Measurements from ENCODE around the gene EPHB2. TPM values are rescaled to one million over a fixed set of nuclear protein-coding genes. Genes with fewer than 3 reads are reported as not detected.

EPHB2 gene
- total and polyA plus RNA-seq, 2 of the 4 experiments (the other 2 are of a cell fraction), result 52.3 to 58.8 TPM

- H3K9me1 ChIP-seq (ENCODE audit: insufficient read depth, low read length), result peaks cover 49% of the 10 kb centered on the region
- H4K5ac ChIP-seq (ENCODE audit: low read depth, low read length), result no peak overlapping the region
- H3K14ac ChIP-seq (replicated peaks; ENCODE audit: low read depth, low read length), result peak overlapping the region; percentile 77; the same call in 1 of the 2 replicates
- peak overlapping the region; percentile 97 for H3K4ac ChIP-seq (ENCODE audit: low read depth, low read length)
- peak overlapping the region; percentile 87; the same call in 2 of the 3 replicates for H2BK15ac ChIP-seq (ENCODE audit: low read depth, low read length)
- H3K79me1 ChIP-seq (ENCODE audit: low read depth in 1 of 2, low read length in 2 of 2), result peaks cover 30 to 82% of the 10 kb centered on the region in 2 experiments
- peaks cover 30% of the 10 kb centered on the region for H4K20me1 ChIP-seq (ENCODE audit: insufficient read depth, low read length)
- H4K8ac ChIP-seq (ENCODE audit: low read depth in 2 of 2, low read length in 2 of 2), result peak overlapping the region; percentile 50 to 76; a peak in 3 of 4 replicates
- ATAC-seq (ENCODE audit: low read depth) (peak; percentile 27), DNase-seq (peak; percentile 91)
- peak overlapping the region; percentile 89 for H2BK120ac ChIP-seq (ENCODE audit: low read depth, low read length)
- no TSS peak for BruUV-seq (replicated peaks)
- H3K23ac ChIP-seq (ENCODE audit: low read depth, low read length), result peak overlapping the region; percentile 63
- no peak overlapping the region for H3K18ac ChIP-seq (ENCODE audit: low read depth, low read length)
- H3K4me3 ChIP-seq (ENCODE audit: insufficient read depth, low read depth, low read length), result no peak overlapping the region
- H3K9ac ChIP-seq (ENCODE audit: low read depth, low read length), result no peak overlapping the region
- H2BK5ac ChIP-seq (ENCODE audit: low read depth, low read length, poor library complexity, severe bottlenecking), result peak overlapping the region; percentile 8
- dilution Hi-C loops (cut with HindIII; ENCODE audit: low sequenced_read_pairs, unreplicated experiment) (no loop called here), in situ Hi-C loops (cut with MboI; ENCODE audit: low sequenced_read_pairs) (no loop called here), intact Hi-C loops (cut with micrococcal nuclease) (no loop called here)
- ChIA-PET POLR2A (ENCODE audit: unreplicated experiment) (no interaction called here), CTCF (interaction anchor here (1.3 kb wide), 1 partner anchor 42 kb away, joined by 3 read pairs; no protein-coding TSS in a partner anchor)
- H3K9me3 ChIP-seq (ENCODE audit: control insufficient read depth, insufficient read depth, low read length), result no peaks in the 10 kb centered on the region
- H3K36me3 ChIP-seq (ENCODE audit: control insufficient read depth, insufficient read depth, low read length), result no peaks in the 10 kb centered on the region
- H3K4me1 ChIP-seq (ENCODE audit: control insufficient read depth, insufficient read depth, low read length), result peaks cover 37% of the 10 kb centered on the region
- peak overlapping the region; percentile 99 for H2AK5ac ChIP-seq (ENCODE audit: low read depth, low read length)
- H2AK9ac ChIP-seq (replicated peaks; ENCODE audit: low read depth, low read length, poor library complexity), result peak overlapping the region; percentile 85
- 80% methylated on average over 1 of the region's 12 CpGs; no CpG with 5 or more reads in 1 of the 2 experiments for WGBS, 2 experiments (ENCODE audit: extremely low coverage in 2 of 2, insufficient read length in 1 of 2)
- peak overlapping the region; percentile 85 for H2BK20ac ChIP-seq (ENCODE audit: low read depth, low read length)
- peak overlapping the region; percentile 6; the same call in 1 of the 2 replicates for H3K27ac ChIP-seq (ENCODE audit: insufficient read depth, low read length)
- no peak overlapping the region for H3K56ac ChIP-seq (ENCODE audit: extremely low read depth, insufficient read depth, low read length)
- no peaks in the 10 kb centered on the region for H3K27me3 ChIP-seq (ENCODE audit: control insufficient read depth, insufficient read depth, low read length)
- H4K91ac ChIP-seq (ENCODE audit: insufficient read depth, low read depth, low read length), result peak overlapping the region; percentile 93
- no peak overlapping the region for H3K4me2 ChIP-seq (ENCODE audit: low read depth, low read length)
- peak overlapping the region; percentile 64 for H2AFZ ChIP-seq (replicated peaks; ENCODE audit: low read length, poor library complexity)
- TF ChIP-seq NFE2L2 (IDR thresholded peaks at IDR 0.05; ENCODE audit: low read depth, low read length), result peak; percentile 28; the same call in 1 of the 2 replicates
- TF ChIP-seq RAD21 (IDR thresholded peaks at IDR 0.05; ENCODE audit: low read length), result no peak; the same call in 1 of the 2 replicates
- no peak for TF ChIP-seq CHD1 (IDR thresholded peaks at IDR 0.05; ENCODE audit: low read depth, low read length)
- peak; percentile 64; the same call in 1 of the 2 replicates for TF ChIP-seq CEBPB (IDR thresholded peaks at IDR 0.05; ENCODE audit: low read depth, low read length)
- peak; percentile 85 for TF ChIP-seq MAZ (IDR thresholded peaks at IDR 0.05; ENCODE audit: borderline replicate concordance, low read depth, low read length)
- peak; percentile 69 for TF ChIP-seq USF2 (IDR thresholded peaks at IDR 0.05; ENCODE audit: low read depth, low read length)
- TF ChIP-seq ELK1 (IDR thresholded peaks at IDR 0.05; ENCODE audit: borderline replicate concordance, low read depth, low read length), result no peak
- TF ChIP-seq MAFK (IDR thresholded peaks at IDR 0.05; ENCODE audit: low read depth, low read length), result no peak
- TF ChIP-seq RCOR1 (IDR thresholded peaks at IDR 0.05; ENCODE audit: insufficient replicate concordance, low read length), result peak; percentile 12
- 0 out of 2 replicates have a peak, but pooled peaks have one; percentile 1 for TF ChIP-seq CTCF (conservative IDR thresholded peaks at IDR 0.05; ENCODE audit: low read depth, low read length)
- TF ChIP-seq BHLHE40 (IDR thresholded peaks at IDR 0.05; ENCODE audit: low read depth, low read length), result peak; percentile 73
- TF ChIP-seq FOS (IDR thresholded peaks at IDR 0.05; ENCODE audit: low read depth, low read length), result peak; percentile 99
- 0 out of 2 replicates have a peak, but pooled peaks have one; percentile 15 for TF ChIP-seq MXI1 (IDR thresholded peaks at IDR 0.05; ENCODE audit: borderline replicate concordance, low read depth, low read length)
Observed at GRCh38 chr1:22747021-22747734, 36.5 kb downstream of the EPHB2 start.

Data from IMR-90 (cell line).